MCF 10A (cell line): ENCODE results near the gene PDCD1. TPM values are rescaled to one million over a fixed set of nuclear protein-coding genes. Genes with fewer than 3 reads are reported as not detected.
"Not testable (repeated sequence)": the region's sequence is repeated elsewhere in the genome, so short reads cannot be mapped to it uniquely, and the experiment has no call there.

Experiments used
- BruUV-seq: library from RNA; stranded (reverse); fragments of 400-500 nt; replicated peaks from 2 replicates; lab custom pipeline; 2021; lab: Mats Ljungman, UMichigan
- CTCF ChIA-PET: fragments of 300-600 bp; sonication (Branson Sonifier 250); formaldehyde crosslinking; extraction: SDS; loops from one replicate; lab custom pipeline; 2021; ENCODE audit warnings: antibody characterized with exemption, inconsistent platforms; lab: Yijun Ruan, JAX
- POLR2A ChIA-PET: fragments of 300-600, 350-650 bp; sonication (Branson Sonifier 250); formaldehyde crosslinking; extraction: SDS; loops from one replicate; lab custom pipeline; 2020; ENCODE audit warnings: antibody characterized with exemption, inconsistent platforms; lab: Yijun Ruan, JAX
- DNase-seq: peaks from one replicate; pipeline ENCODE4 v3.0.0-alpha.2; 2018; ENCODE audit not compliant: unreplicated experiment
- H3K27ac Mint-ChIP-seq: one replicate; pipeline ENCODE4 v1.8.0; 2022; ENCODE audit warnings: mild to moderate bottlenecking, low read depth, mixed read lengths; ENCODE audit not compliant: unreplicated experiment
- H3K27me3 Mint-ChIP-seq: one replicate; pipeline ENCODE4 v1.8.0; 2022; ENCODE audit warnings: mixed read lengths; ENCODE audit not compliant: insufficient read depth, unreplicated experiment
- H3K36me3 Mint-ChIP-seq: one replicate; pipeline ENCODE4 v1.8.0; 2022; ENCODE audit warnings: mild to moderate bottlenecking, moderate library complexity, mixed read lengths; ENCODE audit not compliant: insufficient read depth, unreplicated experiment
- H3K4me1 Mint-ChIP-seq: one replicate; pipeline ENCODE4 v1.8.0; 2022; ENCODE audit warnings: mixed read lengths; ENCODE audit not compliant: insufficient read depth, unreplicated experiment
- H3K4me3 Mint-ChIP-seq: one replicate; pipeline ENCODE4 v1.8.0; 2022; ENCODE audit warnings: mild to moderate bottlenecking, moderate library complexity, mixed read lengths; ENCODE audit not compliant: unreplicated experiment
- H3K9me3 Mint-ChIP-seq: one replicate; pipeline ENCODE4 v1.8.0; 2022; ENCODE audit warnings: mixed read lengths; ENCODE audit not compliant: unreplicated experiment
- intact Hi-C: fragments of 100-400 bp; cut with micrococcal nuclease; formaldehyde crosslinking; loops from 2 replicates; pipeline ENCODE4 v1.14.1; 2022
- total RNA-seq: library from RNA; stranded (reverse); gene quantifications from 2 replicates; pipeline ENCODE4 v1.2.3, GENCODE V29; 2022
- TF ChIP-seq, protein P1 (sequence below): fragments of 200-600 bp; IDR thresholded peaks from one replicate; pipeline ENCODE4 v1.8.0; 2022; ENCODE audit warnings: antibody characterized with exemption, mild to moderate bottlenecking; ENCODE audit not compliant: unreplicated experiment

PDCD1 gene
- total RNA-seq, 1 experiment from 2014 or later = not detected

DNA sequence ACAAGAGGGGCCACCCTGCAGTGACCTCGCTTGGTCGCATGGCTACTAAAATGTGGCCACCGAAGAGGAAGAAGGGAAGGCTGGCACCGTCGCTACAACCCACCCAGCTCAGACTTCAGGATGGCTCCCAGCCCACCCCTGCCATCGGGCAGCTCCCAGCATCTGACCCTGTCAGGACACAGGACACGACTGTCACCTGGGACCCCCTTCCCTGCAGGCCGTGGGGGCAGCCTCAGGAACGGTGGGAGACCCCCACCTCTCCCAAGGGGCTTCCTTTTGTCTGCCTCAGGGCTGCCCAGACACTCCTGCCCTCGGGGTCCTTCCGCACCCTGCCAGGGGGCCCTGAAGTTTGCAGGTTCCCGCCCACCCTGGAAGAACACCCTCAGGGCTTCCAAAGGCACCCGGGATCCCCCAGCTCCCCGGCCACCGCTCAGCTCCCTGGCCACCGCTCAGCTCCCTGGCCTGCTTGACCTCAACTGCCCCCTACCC, 18.5 kb upstream of the PDCD1 start:
- H3K4me3 Mint-ChIP-seq = no peak overlapping the region
- POLR2A ChIA-PET = no interaction called here
- intact Hi-C loops = loop anchor here (5.0 kb wide), 1 partner anchor 190 kb away; the partner anchor contains the start of gene DTYMK

GRCh38 chr2:241876528-241877196, 18.0 kb upstream of the PDCD1 start:
- intact Hi-C loops = loop anchor here (5.0 kb wide), 1 partner anchor 189 kb away; the partner anchor contains the start of gene DTYMK
- no peaks in the 10 kb centered on the region for H3K27me3 Mint-ChIP-seq
- no peak overlapping the region for H3K4me3 Mint-ChIP-seq
- no peak overlapping the region for H3K27ac Mint-ChIP-seq
- H3K36me3 Mint-ChIP-seq = peaks cover 5% of the 10 kb centered on the region
- BruUV-seq = no TSS peak
- ChIA-PET CTCF (no interaction called here), POLR2A (no interaction called here)
- no peak for DNase-seq
- H3K9me3 Mint-ChIP-seq = no peaks in the 10 kb centered on the region
- TF ChIP-seq, protein P1, sequence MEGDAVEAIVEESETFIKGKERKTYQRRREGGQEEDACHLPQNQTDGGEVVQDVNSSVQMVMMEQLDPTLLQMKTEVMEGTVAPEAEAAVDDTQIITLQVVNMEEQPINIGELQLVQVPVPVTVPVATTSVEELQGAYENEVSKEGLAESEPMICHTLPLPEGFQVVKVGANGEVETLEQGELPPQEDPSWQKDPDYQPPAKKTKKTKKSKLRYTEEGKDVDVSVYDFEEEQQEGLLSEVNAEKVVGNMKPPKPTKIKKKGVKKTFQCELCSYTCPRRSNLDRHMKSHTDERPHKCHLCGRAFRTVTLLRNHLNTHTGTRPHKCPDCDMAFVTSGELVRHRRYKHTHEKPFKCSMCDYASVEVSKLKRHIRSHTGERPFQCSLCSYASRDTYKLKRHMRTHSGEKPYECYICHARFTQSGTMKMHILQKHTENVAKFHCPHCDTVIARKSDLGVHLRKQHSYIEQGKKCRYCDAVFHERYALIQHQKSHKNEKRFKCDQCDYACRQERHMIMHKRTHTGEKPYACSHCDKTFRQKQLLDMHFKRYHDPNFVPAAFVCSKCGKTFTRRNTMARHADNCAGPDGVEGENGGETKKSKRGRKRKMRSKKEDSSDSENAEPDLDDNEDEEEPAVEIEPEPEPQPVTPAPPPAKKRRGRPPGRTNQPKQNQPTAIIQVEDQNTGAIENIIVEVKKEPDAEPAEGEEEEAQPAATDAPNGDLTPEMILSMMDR = no peak
- no peaks in the 10 kb centered on the region for H3K4me1 Mint-ChIP-seq

More for the DNA sequence above, 18.5 kb upstream of the PDCD1 start:
- Mint-ChIP-seq H3K27ac (no peak overlapping the region), H3K36me3 (peaks cover 7% of the 10 kb centered on the region), H3K9me3 (no peaks in the 10 kb centered on the region), H3K4me1 (no peaks in the 10 kb centered on the region), H3K27me3 (no peaks in the 10 kb centered on the region)
- DNase-seq = no peak
- no TSS peak for BruUV-seq
- CTCF ChIA-PET = no interaction called here
- TF ChIP-seq, protein P1 = no peak

DNA sequence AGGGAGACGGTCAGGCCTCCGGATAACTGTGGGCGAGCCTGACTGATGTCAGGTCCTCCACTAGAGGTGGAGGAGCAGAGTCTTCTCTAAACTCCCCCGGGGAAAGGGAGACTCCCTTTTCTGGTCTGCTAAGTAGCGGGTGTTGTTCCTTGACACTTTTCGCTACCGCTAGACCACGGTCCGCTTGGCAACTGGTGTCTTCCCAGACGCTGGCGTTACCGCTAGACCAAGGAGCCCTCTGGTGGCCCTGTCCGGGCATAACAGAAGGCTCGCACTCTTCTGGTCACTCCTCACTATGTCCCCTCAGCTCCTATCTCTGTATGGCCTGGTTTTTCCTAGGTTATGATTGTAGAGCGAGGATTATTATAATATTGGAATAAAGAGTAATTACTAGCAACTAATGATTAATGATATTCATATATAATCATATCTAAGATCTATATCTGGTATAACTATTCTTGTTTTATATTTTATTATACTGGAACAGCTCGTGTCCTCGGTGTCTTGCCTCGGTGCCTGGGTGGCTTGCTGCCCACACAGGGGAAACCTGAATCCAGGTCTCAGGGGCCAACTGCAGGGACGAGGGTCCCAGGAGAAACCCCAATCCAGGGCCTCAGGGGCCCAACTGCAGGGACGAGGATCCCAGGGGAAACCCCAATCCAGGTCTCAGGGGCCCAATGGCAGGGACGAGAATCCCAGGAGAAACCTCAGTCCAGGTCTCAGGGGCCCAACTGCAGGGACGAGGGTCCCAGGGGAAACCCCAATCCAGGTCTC, 17.2 kb upstream of the PDCD1 start:
- H3K9me3 Mint-ChIP-seq, CTCF ChIA-PET, H3K36me3 Mint-ChIP-seq, H3K27me3 Mint-ChIP-seq, H3K4me3 Mint-ChIP-seq, H3K4me1 Mint-ChIP-seq, H3K27ac Mint-ChIP-seq, BruUV-seq, POLR2A ChIA-PET: not testable (repeated sequence)
- intact Hi-C loops = loop anchor here (5.0 kb wide), 1 partner anchor 189 kb away; the partner anchor contains the start of gene DTYMK
- peak; percentile 40 for DNase-seq

DNA sequence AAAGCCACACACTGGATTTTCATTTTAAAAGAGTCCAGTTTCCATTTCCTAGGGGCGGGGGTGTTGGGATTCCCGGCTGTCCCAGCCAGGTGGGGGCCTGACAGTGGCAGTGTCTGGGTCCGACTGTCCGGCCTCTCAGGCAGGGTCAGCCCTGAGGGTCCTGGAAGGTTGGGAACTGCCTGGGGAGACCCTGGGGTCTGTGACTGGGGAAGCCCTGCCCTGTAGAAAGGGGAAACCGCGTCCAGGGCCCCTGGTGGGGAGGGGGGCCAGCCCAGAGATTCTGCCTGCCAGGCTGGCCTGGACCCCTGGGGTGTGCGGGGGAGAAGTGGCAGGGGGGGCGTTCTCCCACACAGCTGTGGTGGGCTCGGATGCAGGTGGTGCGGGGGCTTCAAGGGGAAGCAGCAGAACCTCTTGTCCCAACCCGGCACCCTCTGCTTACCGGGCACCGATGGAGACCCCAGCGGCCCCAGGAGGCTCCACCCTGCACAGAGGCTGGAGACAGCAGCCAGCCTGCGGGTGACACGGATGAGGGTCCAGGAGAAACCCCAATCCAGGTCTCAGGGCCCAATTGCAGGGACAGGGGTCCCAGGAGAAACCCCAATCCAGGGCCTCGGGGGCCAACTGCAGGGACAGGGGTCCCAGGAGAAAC, 15.7 kb upstream of the PDCD1 start:
- POLR2A ChIA-PET = no interaction called here
- Mint-ChIP-seq H3K27ac (no peak overlapping the region), H3K4me3 (no peak overlapping the region), H3K36me3 (no peaks in the 10 kb centered on the region), H3K9me3 (no peaks in the 10 kb centered on the region), H3K4me1 (no peaks in the 10 kb centered on the region), H3K27me3 (no peaks in the 10 kb centered on the region)
- TF ChIP-seq, protein P1 = no peak
- CTCF ChIA-PET = interaction anchor here (0.7 to 1.2 kb wide), 2 partner anchors 48 to 138 kb away, joined by 3 read pairs; no protein-coding TSS in a partner anchor
- no TSS peak for BruUV-seq
- intact Hi-C loops = no loop called here
- DNase-seq = no peak
